NAMALWA (cell line): Measurements from ENCODE around the gene C1orf159.
A peak's percentile ranks its signal among the peaks of the same experiment; 100 is the strongest.
"Not testable (repeated sequence)": the region's sequence is repeated elsewhere in the genome, so short reads cannot be mapped to it uniquely, and the experiment has no call there.

Experiments used
- DNase-seq: peaks from one replicate; pipeline ENCODE4 v3.0.0-alpha.2; 2015; ENCODE audit warnings: low spot score

C1orf159 gene

DNA sequence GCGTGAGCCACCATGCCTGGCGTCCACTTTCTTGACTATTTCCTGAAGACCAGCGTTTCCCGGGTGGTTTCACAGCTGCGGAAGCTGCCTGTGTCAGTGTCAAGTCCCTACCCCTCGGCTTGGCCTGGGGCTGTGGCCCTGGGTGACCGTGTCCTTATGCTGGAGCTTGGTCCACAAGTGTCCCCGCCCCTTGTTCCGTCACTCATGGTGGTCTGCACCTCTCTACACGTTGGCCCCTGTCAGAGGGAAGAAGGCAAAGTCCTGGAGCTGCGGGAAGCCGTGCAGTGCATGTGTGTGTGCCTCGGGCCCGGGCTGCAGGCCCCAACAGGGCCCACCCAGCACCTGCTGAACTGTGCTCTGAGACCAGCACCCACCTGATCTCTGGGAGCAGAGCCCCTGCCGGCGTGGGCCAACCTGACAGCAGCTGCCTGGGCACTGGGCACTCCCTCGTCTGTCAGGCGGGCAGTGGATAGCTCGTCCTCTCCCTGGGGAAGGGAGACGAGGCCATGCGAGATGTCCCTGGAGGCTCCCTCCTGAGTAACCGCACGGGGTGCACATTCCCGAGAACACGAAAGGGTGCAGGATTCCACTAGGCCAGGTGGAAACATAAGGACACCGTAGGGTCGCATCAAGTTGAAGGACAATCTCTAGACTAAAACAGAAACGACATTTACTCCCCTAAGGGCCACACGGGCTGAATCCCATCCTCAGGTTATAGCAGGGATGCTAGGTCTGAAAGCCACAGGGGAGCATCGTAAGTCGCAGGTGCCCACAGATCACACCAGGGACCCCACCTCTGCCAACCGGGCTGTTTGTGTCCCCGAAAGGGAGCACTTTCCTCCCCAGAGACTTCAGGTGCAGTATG, 2.4 kb upstream of the C1orf159 start:
- peak; percentile 7 for DNase-seq

DNA sequence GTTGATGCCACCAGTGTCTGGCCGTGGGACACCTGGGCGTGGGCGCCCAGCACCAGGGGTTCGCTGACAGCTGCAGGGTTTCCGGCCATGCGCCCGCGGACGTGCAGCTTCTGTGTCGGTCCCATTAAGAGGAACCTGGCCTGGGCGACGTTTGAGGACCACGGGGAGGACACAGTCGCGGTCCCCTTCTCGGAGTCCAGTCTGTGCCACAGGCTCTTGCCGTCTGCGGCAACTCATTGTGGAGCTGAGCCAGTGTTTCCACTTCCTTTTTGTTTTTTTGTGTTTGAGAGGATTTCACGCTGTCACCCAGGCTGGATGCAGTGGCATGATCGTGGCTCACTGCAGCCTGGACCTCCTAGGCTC, 1.6 kb upstream of the C1orf159 start:
- peak; percentile 10 for DNase-seq

DNA sequence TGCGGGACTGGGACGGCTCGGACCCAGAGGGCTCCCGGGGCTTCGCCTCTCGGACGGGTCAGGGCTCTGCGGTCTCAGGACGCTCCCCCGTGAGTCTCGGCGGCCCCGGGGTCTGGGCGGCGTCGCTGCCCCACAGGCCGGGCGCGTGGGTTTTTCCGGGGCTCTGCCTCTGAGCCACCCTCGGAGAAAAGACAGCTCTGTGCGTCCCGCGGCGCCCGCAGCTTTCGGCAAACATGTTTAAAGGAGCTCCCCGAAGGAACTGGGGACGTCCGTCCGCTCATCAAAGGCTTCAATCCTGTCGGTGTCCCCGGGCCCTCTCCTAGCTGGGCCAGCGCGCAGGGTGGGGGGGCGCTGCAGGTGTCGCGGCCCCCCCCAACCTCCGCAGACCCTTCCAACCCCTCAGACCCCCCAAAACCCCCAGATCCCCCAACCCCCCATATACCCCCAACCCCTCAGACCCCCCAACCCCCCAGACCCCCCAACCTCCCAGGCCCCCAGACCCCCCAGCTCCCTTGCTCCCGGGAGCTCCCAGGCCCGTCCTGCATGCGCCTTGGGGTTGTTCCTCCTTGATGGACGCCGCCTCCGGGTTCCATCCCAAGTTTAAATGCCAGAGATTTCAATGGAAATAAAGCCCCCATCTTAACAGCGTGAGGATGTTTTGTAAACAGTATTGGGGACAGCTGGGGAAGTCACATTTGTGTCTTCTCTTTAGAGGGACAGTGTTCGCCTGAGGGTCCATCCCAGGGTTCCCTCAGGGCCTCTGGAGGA, 996 bp upstream of the C1orf159 start:
- DNase-seq: peak; percentile 24

DNA sequence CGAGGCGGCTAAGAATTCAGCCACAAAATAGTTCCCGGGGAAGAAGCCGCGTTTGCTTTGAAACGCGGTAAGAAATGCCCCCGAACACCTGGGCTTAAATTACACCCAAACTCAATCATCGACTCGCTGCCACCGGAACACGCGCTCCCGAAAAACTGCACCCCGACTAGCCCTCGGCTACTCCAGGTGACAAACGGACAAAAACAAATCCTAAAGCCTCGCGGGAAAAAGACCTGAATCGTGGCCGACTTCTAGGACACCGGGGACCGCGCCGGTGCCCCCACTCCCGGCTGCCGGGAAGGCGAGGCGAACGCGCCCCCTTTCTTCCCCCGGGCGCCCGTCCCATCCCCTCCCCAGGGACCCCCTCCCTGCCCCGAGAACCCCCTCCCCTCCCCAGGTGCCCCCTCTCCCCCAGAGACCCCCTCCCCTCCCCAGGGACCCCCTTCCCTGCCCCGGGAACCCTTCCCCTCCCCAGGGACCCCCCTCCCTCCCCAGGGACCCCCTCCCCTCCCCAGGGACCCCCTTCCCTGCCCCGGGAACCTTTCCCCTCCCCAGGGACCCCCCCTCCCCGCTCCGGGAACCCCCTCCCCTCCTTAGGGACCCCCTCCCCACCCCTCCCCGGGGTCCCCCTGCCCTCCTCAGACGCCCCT, 628 bp downstream of the C1orf159 start:
- DNase-seq: no peak

DNA sequence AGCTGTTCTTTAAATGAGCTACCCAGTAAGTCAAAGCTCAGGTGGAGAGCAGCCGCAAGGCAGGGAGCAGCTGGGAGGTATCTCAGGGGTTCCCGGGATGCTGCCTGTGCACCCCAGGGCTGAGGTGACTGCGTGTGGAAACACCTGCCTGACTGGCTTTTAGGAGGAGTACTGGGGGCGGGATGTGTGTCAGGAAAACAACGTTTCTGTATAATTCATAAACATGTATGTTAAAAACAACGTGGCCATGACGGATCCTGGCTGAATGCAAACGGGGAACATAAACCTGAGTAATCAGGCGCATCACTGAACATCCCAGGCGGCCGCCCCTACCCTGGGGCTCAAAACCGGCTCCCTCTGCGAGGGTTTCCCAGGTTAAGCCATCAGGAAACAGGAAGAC, 1.5 kb downstream of the C1orf159 start:
- no peak for DNase-seq

DNA sequence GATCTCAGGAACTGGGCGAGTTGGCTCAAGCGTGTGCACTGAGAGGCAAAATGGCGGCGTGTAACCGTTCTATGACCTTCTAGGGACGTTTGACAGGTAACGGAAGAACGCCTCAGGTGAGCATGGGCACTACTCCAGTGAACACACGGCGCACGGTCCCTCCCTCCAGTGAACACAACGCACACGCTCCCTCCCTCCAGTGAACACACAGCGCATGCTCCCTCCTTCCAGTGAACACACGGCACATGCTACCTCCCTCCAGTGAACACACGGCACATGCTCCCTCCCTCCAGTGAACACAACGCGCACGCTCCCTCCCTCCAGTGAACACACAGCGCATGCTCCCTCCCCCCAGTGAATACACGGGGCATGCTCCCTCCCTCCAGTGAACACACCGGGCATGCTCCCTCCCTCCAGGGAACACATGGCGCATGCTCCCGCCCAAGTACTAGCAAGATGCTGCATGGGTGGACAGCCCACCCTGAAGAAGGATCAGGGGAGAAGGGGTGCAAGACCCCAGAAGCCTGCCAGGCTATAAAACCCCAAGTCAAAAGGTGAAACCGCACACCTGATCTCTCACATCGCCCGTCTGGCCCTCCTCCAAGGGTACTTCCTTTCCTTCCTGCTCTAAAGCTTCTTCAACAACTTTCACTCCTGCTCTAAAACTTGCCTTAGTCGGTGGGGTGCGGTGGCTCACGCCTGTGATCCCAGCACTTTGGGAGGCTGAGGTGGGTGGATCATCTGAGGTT, 3.5 kb downstream of the C1orf159 start:
- DNase-seq: no peak

DNA sequence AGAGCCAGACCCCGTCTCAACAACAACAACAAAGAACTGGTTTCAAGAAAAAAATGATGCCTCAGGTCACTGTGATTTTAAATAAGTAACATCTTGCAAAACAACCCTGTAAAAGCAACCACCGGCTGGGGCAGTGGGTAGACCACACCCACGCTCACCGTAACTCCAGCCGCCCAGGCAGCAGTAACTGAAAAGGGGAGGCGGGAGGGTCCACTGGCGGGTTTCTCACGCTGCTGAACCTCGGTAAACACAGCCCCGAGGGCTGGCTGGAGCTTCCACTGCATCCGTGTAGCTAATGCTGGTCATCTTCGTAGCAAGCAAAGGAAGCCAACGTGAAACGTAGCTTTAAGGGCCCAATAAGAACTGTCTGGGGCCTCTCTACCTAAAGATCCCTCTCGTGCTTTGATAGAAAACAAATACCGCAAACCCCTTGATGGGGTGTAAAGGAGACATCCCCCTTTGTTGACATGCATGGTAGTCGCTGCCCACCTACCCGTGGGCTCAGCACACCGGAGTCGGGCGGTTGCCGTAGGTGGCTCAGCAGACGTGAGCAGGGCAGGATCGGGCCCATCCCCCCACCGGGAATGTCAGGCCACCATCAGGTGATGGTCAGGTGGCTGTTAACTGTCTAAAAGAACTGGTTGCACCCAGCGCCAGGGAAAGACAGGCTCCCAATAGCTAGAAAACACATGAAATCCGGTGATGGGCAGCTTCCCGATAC, 4.2 kb downstream of the C1orf159 start:
- DNase-seq: no peak

DNA sequence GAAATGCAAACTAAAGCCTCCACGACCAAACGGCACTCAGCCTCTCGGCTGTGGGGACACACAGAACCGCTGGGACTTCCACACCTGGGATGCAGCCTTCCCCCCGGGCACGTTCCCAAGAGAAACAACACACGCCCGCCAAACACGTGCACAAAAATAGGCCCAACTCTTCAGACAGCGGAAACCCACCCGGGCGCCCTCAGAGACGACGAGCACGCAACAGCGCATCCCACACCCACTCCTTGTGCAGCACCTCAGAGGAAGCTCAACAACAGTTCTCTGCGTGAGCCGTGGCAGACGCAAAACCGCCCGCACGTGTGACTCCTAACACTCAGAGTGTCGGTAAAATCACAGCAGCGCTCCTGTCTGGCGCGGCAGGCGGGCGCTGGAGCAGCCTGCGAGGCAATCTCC, 5.3 kb downstream of the C1orf159 start:
- no peak for DNase-seq

DNA sequence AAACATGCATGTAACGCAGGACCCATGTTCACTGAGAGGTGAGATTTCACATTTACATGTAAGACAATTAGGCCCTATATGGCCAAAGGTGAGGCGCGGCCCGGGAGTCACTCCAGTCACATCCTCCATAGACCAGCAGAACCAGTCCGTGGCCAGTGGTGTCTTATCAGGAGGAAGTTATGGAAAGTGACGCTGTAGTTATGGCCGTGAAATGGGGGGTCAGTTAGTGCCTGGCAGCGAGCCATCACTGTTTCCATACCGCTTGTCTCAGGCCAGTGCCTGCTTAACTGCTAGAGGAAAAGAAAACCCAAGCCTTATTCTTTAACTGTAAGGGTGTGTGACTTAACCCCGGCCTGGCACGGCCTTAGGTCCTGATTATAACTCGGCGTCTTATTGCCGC, 6.1 kb downstream of the C1orf159 start:
- no peak for DNase-seq

DNA sequence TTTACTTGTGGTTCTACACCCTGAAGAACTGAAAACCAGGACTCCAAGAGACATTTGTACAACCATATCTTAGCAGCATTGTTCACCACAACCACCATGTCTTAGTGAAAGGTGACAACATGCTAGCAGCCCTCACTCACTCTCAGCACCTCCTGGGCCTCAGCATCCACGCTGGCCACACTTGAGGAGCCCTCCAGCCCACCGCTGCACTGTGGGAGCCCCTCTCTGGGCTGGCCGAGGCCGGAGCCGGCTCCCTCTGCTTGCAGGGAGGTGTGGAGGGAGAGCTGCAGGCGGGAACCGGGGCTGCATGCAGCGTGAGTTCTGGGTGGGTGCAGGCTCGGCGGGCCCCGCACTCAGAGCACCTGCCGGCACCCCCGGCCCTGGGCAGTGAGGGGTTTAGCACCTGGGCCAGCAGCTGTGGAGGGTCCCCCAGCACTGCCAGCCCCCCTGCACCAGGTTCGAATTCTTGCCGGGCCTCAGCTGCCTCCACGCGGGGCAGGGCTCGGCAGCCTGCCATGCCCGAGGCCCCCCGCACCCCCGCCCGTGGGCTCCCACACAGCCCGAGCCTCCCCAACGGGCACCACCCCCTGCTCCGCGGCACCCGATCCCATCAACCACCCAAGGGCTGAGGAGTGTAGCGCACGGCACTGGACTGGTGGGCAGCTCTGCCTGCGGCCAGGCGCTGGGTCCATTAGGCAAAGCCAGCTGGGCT, 9.2 kb downstream of the C1orf159 start:
- DNase-seq: no peak

DNA sequence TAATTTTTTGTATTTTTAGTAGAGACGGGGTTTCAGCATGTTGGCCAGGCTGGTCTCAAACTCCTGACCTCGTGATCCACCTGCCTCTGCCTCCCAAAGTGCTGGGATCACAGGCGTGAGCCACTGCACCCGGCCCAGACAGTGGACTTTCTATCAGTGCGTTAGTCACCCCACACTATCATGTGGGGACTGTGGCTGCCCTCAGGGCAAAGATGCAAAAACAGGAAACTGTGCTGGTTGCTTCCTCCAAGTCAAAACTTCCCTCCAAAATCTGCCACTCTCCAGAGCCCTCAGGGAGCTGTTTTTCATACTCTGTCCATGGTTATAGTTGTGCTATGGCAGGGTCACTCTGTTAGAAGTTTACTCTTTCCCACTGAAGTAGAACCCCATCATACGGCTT, 11.7 kb downstream of the C1orf159 start:
- DNase-seq: not testable (repeated sequence)

DNA sequence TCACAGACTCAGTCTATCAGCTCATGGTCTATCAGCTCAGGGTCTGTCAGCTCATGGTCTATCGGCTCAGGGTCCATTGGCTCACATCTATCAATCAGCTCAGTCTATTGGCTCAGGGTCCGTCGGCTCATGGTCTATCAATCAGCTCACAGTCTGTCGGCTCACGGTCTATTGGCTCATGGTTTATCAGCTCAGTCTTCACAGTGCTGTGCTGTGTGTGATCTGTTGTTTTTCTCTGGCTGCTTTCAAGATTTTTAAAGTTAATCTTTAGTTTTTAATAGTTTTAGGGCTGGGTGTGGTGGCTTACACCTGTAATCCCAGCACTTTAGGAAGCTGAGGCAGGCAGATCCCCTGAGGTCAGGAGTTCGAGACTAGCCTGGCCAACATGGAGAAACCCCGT, 14.4 kb downstream of the C1orf159 start:
- no peak for DNase-seq

DNA sequence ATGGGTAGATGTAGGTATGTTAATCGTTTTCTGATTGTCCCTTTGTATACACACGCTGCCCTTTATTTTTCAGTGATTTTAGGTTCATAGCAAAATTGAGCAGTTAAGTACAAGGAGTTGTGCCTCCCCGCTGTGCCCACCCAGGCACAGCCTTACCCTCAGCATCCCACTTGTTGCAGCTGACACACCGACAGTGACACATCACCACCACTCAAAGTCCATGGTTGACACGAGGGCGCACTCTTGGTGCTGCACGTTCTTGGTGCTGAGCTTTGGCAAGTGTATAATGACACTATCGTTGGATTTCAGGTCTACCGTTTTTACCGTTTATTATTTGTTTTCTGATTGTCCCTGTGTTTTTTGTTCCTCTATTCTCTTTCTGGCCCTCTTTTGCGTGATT, 15.6 kb downstream of the C1orf159 start:
- DNase-seq: no peak

DNA sequence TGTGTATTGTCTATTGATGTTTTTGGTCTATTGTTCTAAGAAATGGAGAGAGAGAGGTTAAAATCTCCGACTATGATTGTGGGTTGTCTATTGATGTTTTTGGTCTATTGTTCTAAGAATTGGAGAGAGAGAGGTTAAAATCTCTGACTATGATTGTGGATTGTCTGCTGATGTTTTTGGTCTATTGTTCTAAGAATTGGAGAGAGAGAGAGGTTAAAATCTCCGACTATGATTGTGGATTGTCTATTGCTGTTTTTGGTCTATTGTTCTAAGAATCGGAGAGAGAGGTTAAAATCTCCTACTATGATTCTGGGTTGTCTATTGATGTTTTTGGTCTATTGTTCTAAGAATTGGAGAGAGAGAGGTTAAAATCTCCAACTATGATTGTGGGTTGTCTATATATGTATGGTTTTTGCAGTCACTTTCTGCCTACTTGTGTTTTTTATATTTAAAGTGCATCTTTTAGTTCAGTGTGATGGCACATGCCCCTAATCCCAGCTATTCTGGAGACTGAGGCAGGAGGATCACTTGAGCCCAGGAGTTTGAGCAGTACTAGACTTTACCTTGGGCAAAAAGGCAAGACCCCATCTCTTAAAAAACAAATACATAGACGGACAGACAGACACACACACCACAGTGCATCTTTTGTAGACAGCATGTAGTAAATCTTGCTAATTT, 16.2 kb downstream of the C1orf159 start:
- DNase-seq: no peak

DNA sequence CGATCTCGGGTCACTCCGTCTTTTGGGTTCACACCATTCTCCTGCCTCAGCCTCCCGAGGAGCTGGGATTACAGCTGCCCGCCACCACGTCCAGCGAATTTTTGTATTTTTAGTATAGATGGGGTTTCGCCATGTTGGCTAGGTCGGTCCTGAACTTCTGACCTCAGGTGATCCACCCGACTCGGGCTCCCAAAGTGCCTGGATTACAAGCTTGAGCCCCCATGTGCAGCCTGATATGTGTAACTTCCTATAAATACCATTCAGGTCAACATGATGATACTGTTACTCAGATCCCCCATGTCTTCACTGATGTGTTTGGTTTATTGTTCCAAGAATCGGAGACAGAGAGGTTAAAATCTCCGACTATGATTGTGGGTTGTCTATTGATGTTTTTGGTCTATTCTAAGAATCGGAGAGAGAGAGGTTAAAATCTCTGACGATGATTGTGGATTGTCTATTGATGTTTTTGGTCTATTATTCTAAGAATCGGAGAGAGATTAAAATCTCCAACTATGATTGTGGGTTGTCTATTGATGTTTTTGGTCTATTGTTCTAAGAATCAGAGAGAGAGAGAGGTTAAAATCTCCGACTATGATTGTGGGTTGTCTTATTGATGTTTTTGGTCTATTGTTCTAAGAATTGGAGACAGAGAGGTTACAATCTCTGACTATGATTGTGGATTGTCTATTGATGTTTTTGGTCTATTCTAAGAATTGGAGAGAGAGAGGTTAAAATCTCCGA, 17.0 kb downstream of the C1orf159 start:
- no peak for DNase-seq

DNA sequence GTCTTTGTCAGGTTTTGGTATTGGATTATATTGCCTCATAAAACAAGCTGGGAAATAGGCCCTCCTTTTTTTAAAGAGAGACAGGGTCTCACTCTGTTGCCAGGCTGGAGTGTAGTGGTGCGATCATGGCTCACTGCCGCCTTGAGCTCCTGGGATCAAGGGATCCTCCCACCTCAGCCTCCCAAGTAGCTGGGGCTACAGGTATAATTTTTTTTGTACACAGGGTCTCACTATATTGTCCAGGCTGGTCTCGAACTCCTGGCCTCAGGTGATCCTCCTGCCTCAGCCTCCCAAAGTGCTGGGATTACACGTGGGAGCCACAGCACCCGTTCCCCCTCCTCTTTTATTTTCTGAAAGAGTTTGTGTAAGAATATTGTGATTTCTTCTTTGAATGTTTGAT, 19.8 kb downstream of the C1orf159 start:
- DNase-seq: not testable (repeated sequence)

DNA sequence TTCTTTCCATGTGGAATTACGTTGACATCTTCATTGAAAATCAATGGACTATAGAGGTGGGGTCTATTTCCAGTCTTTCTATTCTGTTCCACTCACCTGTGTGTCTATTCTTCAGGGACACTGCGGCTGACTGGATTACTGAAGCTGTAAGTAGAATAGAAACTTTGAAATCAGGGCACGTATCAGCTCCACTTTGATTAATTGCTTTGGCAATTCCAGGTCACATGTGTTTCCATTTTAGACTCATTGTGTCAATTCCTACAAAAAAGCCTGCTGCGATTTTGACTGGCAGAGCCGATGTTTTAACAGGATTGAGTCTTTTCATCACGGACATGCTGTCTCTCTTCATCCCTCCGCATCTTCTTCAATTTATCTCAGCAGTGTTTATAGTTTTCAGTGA, 20.9 kb downstream of the C1orf159 start:
- DNase-seq: no peak

DNA sequence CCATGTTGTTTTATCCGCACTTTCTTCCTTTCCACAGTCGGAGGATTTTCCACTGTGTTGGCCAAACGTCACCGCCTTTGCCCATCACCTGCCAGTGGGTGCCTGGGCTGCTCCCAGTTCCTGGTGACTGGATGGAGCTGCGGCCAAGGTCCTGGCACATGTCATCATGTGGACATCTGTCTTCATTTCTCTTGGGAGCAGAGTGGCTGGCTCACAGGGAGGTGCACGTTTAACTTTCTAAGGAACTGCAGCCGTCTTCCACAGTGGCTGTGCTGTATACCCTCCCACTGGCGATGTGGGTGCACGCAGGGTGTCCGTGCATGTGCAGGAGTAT, 22.3 kb downstream of the C1orf159 start:
- DNase-seq: no peak

DNA sequence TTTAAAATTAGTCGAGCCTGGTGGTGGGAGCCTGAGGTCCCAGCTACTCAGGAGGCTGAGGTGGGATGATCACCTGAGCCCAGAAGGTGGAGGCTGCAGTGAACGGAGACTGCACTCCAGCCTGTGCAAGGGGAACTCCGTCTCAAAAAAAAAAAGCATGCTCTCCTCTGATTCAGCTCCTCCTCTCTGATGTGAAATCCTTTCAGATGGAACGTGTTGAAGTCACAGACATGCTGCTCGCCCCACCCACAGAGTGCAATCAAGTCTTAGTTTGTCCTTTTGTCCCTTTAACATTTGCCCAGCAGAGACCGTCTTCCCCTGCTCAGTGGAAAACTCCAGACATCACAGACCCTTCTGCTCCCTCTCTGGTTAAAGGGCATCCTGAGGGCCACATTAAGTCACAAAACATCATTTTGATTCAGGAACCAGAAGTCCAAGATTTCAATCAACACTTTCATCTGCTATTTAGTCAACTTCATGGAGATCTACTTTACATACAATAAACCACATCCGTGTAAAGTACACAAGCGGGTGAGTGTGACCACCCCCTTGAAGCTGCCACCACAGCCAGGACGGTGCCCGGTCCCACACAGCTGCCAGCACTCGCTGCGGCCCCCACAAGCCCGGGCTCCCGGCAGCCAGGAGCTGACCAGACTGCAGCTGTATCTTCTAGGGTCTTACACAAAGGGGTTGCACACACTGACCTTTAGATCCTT, 22.8 kb downstream of the C1orf159 start:
- DNase-seq: peak; percentile 29
